Measurements from ENCODE around the gene CRYZL1. TPM values are rescaled to one million over a fixed set of nuclear protein-coding genes. Genes with fewer than 3 reads are reported as not detected.

The CRYZL1 gene
- total RNA-seq, 6 experiments from 2014 or later, result 28.0 to 32.8 (median 30.2) TPM

DNA sequence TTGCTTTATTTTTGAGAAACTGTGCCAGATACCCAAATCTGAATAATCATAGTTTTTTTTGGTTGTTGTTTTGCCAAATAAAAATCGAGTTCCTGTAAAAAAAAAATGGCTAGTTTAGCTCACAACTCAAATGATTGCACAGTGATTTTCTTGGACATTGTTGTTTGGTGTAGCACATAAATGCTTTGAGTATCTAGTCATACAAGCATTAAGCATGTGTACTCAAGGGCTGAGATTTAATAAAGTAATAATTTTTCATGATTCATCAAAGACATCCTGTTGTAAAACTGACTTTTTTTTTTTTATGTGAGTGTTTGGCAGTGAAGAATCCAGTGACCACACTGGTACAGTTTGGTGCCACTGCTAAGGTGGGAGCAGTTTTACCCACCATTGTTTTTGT, 19.6 kb upstream of the CRYZL1 start:
- peaks cover 26% of the 10 kb centered on the region for H3K9me3 Mint-ChIP-seq
- DNase-seq, result peak; percentile 21
- no peaks in the 10 kb centered on the region; the same call in 1 of the 2 replicates for H3K27me3 Mint-ChIP-seq (ENCODE audit: insufficient read depth)
- H3K4me1 Mint-ChIP-seq (ENCODE audit: low read depth), result peaks cover 52% of the 10 kb centered on the region
- TF ChIP-seq, protein P1, sequence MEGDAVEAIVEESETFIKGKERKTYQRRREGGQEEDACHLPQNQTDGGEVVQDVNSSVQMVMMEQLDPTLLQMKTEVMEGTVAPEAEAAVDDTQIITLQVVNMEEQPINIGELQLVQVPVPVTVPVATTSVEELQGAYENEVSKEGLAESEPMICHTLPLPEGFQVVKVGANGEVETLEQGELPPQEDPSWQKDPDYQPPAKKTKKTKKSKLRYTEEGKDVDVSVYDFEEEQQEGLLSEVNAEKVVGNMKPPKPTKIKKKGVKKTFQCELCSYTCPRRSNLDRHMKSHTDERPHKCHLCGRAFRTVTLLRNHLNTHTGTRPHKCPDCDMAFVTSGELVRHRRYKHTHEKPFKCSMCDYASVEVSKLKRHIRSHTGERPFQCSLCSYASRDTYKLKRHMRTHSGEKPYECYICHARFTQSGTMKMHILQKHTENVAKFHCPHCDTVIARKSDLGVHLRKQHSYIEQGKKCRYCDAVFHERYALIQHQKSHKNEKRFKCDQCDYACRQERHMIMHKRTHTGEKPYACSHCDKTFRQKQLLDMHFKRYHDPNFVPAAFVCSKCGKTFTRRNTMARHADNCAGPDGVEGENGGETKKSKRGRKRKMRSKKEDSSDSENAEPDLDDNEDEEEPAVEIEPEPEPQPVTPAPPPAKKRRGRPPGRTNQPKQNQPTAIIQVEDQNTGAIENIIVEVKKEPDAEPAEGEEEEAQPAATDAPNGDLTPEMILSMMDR (IDR thresholded peaks at IDR 0.05), result no peak
- peaks cover 58% of the 10 kb centered on the region for H3K36me3 Mint-ChIP-seq (ENCODE audit: low read depth)
- no peak overlapping the region for H3K27ac Mint-ChIP-seq
- H3K4me3 Mint-ChIP-seq, result no peak overlapping the region

DNA sequence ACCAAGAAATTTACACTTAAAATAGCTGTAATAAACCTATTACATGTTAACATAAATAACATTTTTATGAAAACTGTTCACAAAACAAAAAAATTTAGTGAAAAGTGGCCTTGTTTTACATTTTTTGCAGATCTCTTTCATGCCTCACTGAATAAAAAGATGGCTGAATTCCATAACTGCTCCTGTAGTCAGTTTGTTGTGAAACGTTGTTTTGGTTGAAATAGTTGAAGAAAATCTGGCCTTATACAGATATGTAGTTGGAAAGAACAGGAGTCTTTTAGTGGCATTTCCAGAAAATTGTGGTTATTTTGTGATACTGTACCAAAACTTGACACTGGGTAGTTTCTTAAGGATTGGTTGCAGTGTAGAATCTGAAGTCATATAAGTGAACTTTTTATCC, 18.9 kb upstream of the CRYZL1 start:
- peaks cover 59% of the 10 kb centered on the region for H3K4me1 Mint-ChIP-seq (ENCODE audit: low read depth)
- 0 out of 2 replicates have a peak overlapping the region, but pooled peaks have one; percentile 29 for H3K27ac Mint-ChIP-seq
- H3K36me3 Mint-ChIP-seq (ENCODE audit: low read depth), result peaks cover 62% of the 10 kb centered on the region
- TF ChIP-seq, protein P1 (IDR thresholded peaks at IDR 0.05), result no peak
- H3K27me3 Mint-ChIP-seq (ENCODE audit: insufficient read depth), result no peaks in the 10 kb centered on the region; the same call in none of the 2 replicates
- no peak overlapping the region for H3K4me3 Mint-ChIP-seq
- DNase-seq, result no peak
- peaks cover 26% of the 10 kb centered on the region for H3K9me3 Mint-ChIP-seq

DNA sequence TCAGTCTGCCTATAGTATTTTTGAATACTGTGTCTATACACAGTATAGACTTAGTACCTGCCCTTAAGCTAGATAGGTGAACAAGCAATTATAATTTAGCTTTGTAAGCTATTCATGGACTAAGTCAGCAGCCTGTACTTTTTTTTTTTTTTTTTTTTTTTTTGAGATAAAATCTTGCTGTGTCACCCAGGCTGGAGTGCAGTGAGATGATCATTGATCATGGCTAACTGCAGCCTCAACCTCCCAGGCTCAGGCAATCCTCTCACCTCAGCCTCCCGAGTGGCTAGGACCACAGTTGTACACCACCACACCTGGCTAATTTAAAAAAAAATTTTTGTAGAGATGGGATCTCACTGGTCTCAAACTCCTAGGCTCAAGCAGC, 18.0 kb upstream of the CRYZL1 start:
- TF ChIP-seq, protein P1 (IDR thresholded peaks at IDR 0.05), result no peak
- Mint-ChIP-seq H3K4me3 (no peak overlapping the region), H3K9me3 (peaks cover 26% of the 10 kb centered on the region), H3K27ac (peak overlapping the region; percentile 29; the same call in 1 of the 2 replicates), H3K36me3 (ENCODE audit: low read depth) (peaks cover 68% of the 10 kb centered on the region), H3K4me1 (ENCODE audit: low read depth) (peaks cover 68% of the 10 kb centered on the region), H3K27me3 (ENCODE audit: insufficient read depth) (no peaks in the 10 kb centered on the region; the same call in none of the 2 replicates)
- no peak for DNase-seq

DNA sequence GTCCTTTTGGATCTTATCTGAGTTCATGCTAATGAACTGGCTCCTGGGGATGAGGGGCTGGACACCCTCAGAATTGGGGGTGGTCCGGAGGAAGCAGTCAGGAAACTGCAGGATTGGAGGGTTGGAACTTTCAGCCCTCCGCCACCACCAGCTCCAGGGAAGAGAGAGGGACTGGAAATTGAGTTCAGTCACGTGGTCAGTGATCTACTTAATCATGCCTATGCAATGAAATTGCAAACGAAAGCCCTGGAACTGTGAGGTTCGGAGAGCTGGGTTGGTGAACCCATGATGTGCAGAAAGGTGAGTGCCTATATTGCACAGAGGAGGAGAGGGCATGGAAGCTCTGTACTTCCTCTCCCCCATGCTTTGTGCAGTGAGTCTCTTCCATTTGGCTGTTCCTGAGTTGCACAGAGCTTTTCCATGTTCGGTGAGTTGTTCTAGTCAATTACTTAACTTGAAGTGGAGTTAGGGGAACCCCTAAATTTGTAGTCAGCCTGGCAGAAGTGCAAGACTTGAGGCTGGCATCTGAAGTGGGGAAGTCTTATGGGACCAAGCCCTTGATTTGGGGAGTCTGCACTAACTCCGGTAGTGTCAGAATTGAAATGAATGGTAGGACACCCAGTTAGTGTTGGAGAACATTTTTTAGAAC, 17.5 kb upstream of the CRYZL1 start:
- Mint-ChIP-seq H3K36me3 (ENCODE audit: low read depth) (peaks cover 71% of the 10 kb centered on the region), H3K27me3 (ENCODE audit: insufficient read depth) (peaks cover 1% of the 10 kb centered on the region), H3K4me3 (no peak overlapping the region), H3K27ac (no peak overlapping the region), H3K4me1 (ENCODE audit: low read depth) (peaks cover 73% of the 10 kb centered on the region), H3K9me3 (peaks cover 26% of the 10 kb centered on the region)
- DNase-seq, result no peak
- TF ChIP-seq, protein P1 (IDR thresholded peaks at IDR 0.05), result no peak

DNA sequence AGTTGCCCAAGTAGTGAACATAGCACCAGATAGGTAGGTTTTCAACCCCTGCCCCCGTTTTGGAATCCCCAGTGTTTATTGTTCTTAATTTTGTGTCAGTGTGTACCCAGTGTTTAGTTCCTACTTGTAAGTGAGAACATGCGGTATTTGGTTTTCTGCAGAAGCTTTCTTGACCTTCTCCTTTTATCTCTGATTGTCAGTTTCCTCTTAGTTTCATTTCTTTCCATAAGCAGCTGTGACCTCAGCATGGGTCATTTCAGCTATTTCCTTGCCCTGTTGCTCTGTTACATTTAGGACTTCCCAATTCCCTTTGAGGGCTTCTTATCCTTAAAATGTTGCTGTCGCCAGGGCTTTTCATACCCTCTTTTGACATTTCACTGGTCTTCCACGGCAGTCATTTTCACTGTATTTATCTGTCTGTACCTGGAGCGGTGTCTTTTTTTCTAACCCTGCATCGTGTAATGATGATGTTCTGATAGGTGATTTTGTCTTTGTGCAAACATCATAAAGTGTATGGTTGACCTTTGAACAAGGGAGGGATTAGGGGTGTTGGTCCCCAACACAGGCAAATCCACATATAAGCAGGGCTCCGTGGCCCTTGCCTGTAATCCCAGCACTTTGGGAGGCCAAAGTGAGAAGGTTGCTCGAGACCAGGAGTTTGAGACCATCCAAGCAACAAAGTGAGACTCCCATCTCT, 15.7 kb upstream of the CRYZL1 start:
- Mint-ChIP-seq H3K9me3 (peaks cover 26% of the 10 kb centered on the region), H3K4me1 (ENCODE audit: low read depth) (peaks cover 74% of the 10 kb centered on the region), H3K27ac (peak overlapping the region; percentile 44), H3K4me3 (peak overlapping the region; percentile 38), H3K36me3 (ENCODE audit: low read depth) (peaks cover 73% of the 10 kb centered on the region), H3K27me3 (ENCODE audit: insufficient read depth) (peaks cover 1% of the 10 kb centered on the region)
- no peak for DNase-seq
- TF ChIP-seq, protein P1 (IDR thresholded peaks at IDR 0.05), result no peak
